Neural cell (in vitro differentiated cells): ENCODE results near the gene OLIG2. TPM values are rescaled to one million over a fixed set of nuclear protein-coding genes. Genes with fewer than 3 reads are reported as not detected.

Experiments used
- H2AFZ ChIP-seq: fragments of 200-600, 300-800 bp; sonication (generic), shearing (Covaris generic); 2 replicates; pipeline ENCODE4 v1.6.0; 2014; ENCODE audit warnings: low read depth, mild to moderate bottlenecking, antibody characterized with exemption, low read length, moderate library complexity
- H3F3A ChIP-seq: fragments of 200-600 bp; shearing (Covaris generic); 2 replicates; pipeline ENCODE4 v1.6.1; 2016; ENCODE audit warnings: mild to moderate bottlenecking, moderate library complexity, mixed read lengths, antibody characterized with exemption, low read length; ENCODE audit not compliant: insufficient read depth, poor library complexity, severe bottlenecking
- H3K27ac ChIP-seq: fragments of 200-600, 300-800 bp; sonication (generic), shearing (Covaris generic); 2 replicates; pipeline ENCODE4 v1.5.1; 2014; ENCODE audit warnings: mild to moderate bottlenecking, low read length, moderate library complexity
- H3K27me3 ChIP-seq: fragments of 300-800, 200-600 bp; sonication (generic), shearing (Covaris generic); 2 replicates; pipeline ENCODE4 v1.6.0; 2014; ENCODE audit warnings: mild to moderate bottlenecking, low read depth, low read length, moderate library complexity; ENCODE audit not compliant: insufficient read depth
- H3K36me3 ChIP-seq: fragments of 300-800, 200-600 bp; sonication (generic), shearing (Covaris generic); 2 replicates; pipeline ENCODE4 v1.5.1; 2014; ENCODE audit warnings: mild to moderate bottlenecking, antibody characterized with exemption, low read length, moderate library complexity; ENCODE audit not compliant: insufficient read depth
- H3K4me2 ChIP-seq: fragments of 300-800, 200-600 bp; sonication (generic), shearing (Covaris generic); 2 replicates; pipeline ENCODE4 v1.6.0; 2014; ENCODE audit warnings: mild to moderate bottlenecking, low read length
- H3K4me3 ChIP-seq: fragments of 300-800, 200-600 bp; sonication (generic), shearing (Covaris generic); 2 replicates; pipeline ENCODE4 v1.5.1; 2014; ENCODE audit warnings: mild to moderate bottlenecking, low read length, moderate library complexity
- H3K79me2 ChIP-seq: fragments of 200-600 bp; shearing (Covaris generic); replicated peaks from 2 replicates; pipeline ENCODE4 v1.6.0; 2014; ENCODE audit warnings: mild to moderate bottlenecking, low read length, moderate library complexity; ENCODE audit not compliant: insufficient read depth
- H3K9ac ChIP-seq: fragments of 300-800, 200-600 bp; sonication (generic), shearing (Covaris generic); 2 replicates; pipeline ENCODE4 v1.6.1; 2016; ENCODE audit warnings: mild to moderate bottlenecking, low read length, mixed read lengths
- H3K9me2 ChIP-seq: fragments of 200-600 bp; shearing (Covaris generic); 2 replicates; pipeline ENCODE4 v1.6.1; 2016; ENCODE audit warnings: mild to moderate bottlenecking, low read length, mixed read lengths; ENCODE audit not compliant: insufficient read depth
- H3K9me3 ChIP-seq: fragments of 200-600, 300-800 bp; sonication (generic), shearing (Covaris generic); 2 replicates; pipeline ENCODE4 v1.6.1; 2016; ENCODE audit warnings: mild to moderate bottlenecking, mixed run types, low read length, moderate library complexity, mixed read lengths
- H4K20me1 ChIP-seq: fragments of 200-600 bp; shearing (Covaris generic); 2 replicates; pipeline ENCODE4 v1.6.1; 2016; ENCODE audit warnings: mild to moderate bottlenecking, mixed run types; ENCODE audit not compliant: insufficient read depth
- CTCF ChIP-seq: fragments of 450-650 bp; IDR thresholded peaks from 2 replicates; pipeline ENCODE4 v1.5.1; 2014; ENCODE audit warnings: antibody characterized with exemption, mild to moderate bottlenecking, moderate library complexity; ENCODE audit not compliant: poor library complexity, severe bottlenecking
- EP300 ChIP-seq: fragments of 450-650 bp; conservative IDR thresholded peaks from 2 replicates; pipeline ENCODE4 v1.6.1; 2014; ENCODE audit warnings: antibody characterized with exemption, mild to moderate bottlenecking, moderate library complexity; ENCODE audit not compliant: poor library complexity, severe bottlenecking
- EZH2 ChIP-seq: fragments of 200-600, 300-800 bp; shearing (Covaris generic), sonication (generic); IDR thresholded peaks from 2 replicates; pipeline ENCODE4 v1.6.1; 2014; ENCODE audit warnings: antibody characterized with exemption, low read length, borderline replicate concordance, mild to moderate bottlenecking; ENCODE audit not compliant: insufficient read depth, poor library complexity, severe bottlenecking
- MXI1 ChIP-seq: fragments of 450-650 bp; conservative IDR thresholded peaks from 2 replicates; pipeline ENCODE4 v1.6.1; 2014; ENCODE audit warnings: antibody characterized with exemption, mild to moderate bottlenecking; ENCODE audit not compliant: poor library complexity, severe bottlenecking
- POLR2AphosphoS5 ChIP-seq: IDR thresholded peaks from 2 replicates; pipeline ENCODE4 v1.6.1; 2012
- RAD21 ChIP-seq: fragments of 450-650 bp; conservative IDR thresholded peaks from 2 replicates; pipeline ENCODE4 v1.6.1; 2014; ENCODE audit warnings: antibody characterized with exemption, mild to moderate bottlenecking, moderate library complexity
- REST ChIP-seq: IDR thresholded peaks from 2 replicates; pipeline ENCODE4 v1.6.1; 2012; ENCODE audit warnings: borderline replicate concordance
- SMC3 ChIP-seq: fragments of 450-650 bp; conservative IDR thresholded peaks from 2 replicates; pipeline ENCODE4 v1.6.1; 2014; ENCODE audit warnings: antibody characterized with exemption, mild to moderate bottlenecking, moderate library complexity; ENCODE audit not compliant: poor library complexity
- TAF1 ChIP-seq: IDR thresholded peaks from 2 replicates; pipeline ENCODE4 v1.6.1; 2012; ENCODE audit warnings: low read depth
- polyA plus RNA-seq: library from polyadenylated mRNA; depleted of rRNA; stranded (reverse); fragments of >200 nt; gene quantifications from 2 replicates; pipeline ENCODE4 v1.2.3, GENCODE V29; 2014

OLIG2 gene
- polyA plus RNA-seq, 1 donor from 2014 or later, result 0.90 TPM

- Histone ChIP-seq H3K9me3 (no peaks in the 10 kb centered on the region), H3K27me3 (peaks cover 4% of the 10 kb centered on the region), H3F3A (no peaks in the 10 kb centered on the region), H3K4me3 (no peak overlapping the region), H3K9me2 (no peaks in the 10 kb centered on the region), H3K36me3 (no peaks in the 10 kb centered on the region), H3K27ac (no peak overlapping the region), H4K20me1 (no peaks in the 10 kb centered on the region), H3K4me2 (no peak overlapping the region), H3K9ac (no peak overlapping the region), H2AFZ (no peak overlapping the region), H3K79me2 (no peaks in the 10 kb centered on the region)
- no peak for TF ChIP-seq TAF1
- TF ChIP-seq POLR2AphosphoS5, result no peak
Measured at GRCh38 chr21:32979598-32980268, 46.0 kb upstream of the OLIG2 start.

GRCh38 chr21:32981096-32981495 lies 44.6 kb upstream of the OLIG2 start:
- no peak overlapping the region for H3K9ac ChIP-seq
- H3K27me3 ChIP-seq, result peaks cover 4% of the 10 kb centered on the region
- H3F3A ChIP-seq, result no peaks in the 10 kb centered on the region
- H3K4me3 ChIP-seq, result no peak overlapping the region
- H3K36me3 ChIP-seq, result no peaks in the 10 kb centered on the region
- no peaks in the 10 kb centered on the region for H4K20me1 ChIP-seq
- no peak overlapping the region for H3K27ac ChIP-seq
- no peaks in the 10 kb centered on the region for H3K9me3 ChIP-seq
- TF ChIP-seq EZH2 (no peak), CTCF (no peak), RAD21 (no peak), MXI1 (no peak), POLR2AphosphoS5 (no peak), SMC3 (no peak), REST (no peak), TAF1 (no peak), EP300 (no peak)
- H2AFZ ChIP-seq, result no peak overlapping the region
- H3K9me2 ChIP-seq, result no peaks in the 10 kb centered on the region
- H3K4me2 ChIP-seq, result no peak overlapping the region
- H3K79me2 ChIP-seq, result no peaks in the 10 kb centered on the region
